HG02763 (cell line): Measurements from ENCODE around the gene LYZL4.

Source experiments
- ATAC-seq: cut with Tn5 transposase; IDR thresholded peaks from one replicate; pipeline ENCODE4 v1.9.1; 2021; ENCODE audit warnings: mild to moderate bottlenecking, moderate library complexity; ENCODE audit not compliant: unreplicated experiment

The LYZL4 gene

GRCh38 chr3:42410370-42411131, at the start of gene LYZL4:
Gene LYZL4, minus strand, starts transcription at chr3:42410610. Its CDS starts 3,359 bp downstream, at chr3:42407251.
- ATAC-seq: no peak

GRCh38 chr3:42459151-42459550, 48.7 kb upstream of the LYZL4 start:
- no peak for ATAC-seq

DNA sequence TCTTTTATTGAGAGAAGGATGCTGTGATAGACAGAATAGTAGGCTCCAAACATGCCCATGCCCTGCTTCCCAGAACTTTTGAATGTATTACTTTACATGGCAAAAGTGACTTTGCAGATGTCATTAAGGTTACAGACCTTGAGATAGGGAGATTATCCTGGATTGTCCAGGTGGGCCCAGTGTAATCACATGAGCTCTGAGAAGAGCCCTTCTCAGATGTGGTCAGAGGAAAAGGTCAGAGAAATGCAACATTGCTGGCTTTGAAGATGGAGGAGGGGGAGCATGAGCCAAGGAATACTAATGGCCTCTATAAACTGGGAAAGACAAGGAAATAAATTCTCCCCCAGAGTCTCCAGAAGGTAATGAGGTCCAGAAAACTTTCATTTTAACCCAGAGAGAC, 45.8 kb upstream of the LYZL4 start:
- ATAC-seq: no peak

DNA sequence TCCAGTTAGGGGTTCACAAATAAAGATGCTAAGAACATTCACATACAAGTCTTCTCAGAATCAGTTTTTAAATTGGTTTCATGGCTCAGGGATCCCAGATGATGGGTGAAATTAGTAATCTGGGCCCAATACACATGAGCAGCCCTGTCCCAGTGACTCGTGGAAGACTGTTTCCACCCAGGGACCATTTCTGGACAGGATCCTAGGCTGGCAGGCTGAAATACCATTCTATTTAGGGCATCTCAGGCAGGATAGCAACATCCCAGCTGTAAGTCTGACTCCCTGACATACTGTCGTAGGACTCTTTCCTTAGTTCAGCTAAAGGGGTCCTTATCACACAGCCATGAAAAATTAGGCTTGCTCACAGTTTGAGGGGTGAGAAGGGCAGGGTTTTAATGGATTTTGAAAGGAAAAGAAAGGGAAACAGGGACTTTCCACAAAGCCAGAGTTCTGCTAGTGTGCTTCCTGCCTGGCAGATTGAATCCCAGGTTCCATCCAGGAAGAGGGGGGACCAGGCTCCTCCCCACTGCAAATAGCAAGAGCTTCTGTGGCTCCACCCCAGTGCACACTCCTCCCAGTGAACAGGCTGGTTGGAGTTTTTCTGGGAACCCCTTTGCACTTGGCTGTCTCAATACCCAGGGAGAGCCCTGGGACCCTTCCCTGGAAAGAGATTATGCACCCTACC, 41.3 kb upstream of the LYZL4 start:
- no peak for ATAC-seq

DNA sequence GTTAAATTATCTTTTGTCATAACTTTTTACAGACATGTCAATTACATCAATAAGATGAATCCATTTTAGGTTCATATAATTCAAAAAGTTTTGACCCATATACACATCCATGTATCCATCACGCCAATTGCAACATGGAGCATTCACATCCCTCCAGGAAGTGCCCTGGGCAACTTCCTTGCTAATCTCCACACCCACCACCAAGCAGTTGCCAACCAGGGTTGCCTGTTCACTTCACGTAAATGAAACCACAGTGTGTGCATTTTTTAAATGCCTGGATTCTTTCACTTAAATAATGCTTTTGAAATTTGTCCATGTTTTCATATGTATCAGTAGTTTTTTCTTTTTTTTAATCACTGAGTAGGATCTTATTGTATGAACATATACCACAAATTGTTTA, 40.7 kb upstream of the LYZL4 start:
- ATAC-seq: no peak

DNA sequence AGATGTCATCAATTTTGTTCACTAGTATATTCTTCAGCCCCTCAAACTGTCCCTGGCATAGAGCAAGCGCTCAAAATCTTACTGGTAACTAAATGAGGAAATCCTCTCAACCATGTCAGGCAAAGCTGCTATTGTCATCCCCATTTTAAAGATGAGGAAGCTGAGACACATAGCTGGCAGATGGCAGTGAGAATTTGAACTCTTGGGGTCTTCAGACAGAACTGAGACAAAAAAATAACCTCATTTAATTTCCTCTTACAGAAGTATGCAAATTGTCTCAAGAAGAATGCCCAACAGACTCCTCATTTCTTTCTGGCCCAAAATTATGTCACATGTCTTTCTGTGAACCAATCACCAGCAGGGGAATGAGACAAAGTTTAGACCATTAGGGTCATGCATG, 40.2 kb upstream of the LYZL4 start:
- ATAC-seq: no peak

- no peak for ATAC-seq
Observed at GRCh38 chr3:42447481-42447880, 37.1 kb upstream of the LYZL4 start.

DNA sequence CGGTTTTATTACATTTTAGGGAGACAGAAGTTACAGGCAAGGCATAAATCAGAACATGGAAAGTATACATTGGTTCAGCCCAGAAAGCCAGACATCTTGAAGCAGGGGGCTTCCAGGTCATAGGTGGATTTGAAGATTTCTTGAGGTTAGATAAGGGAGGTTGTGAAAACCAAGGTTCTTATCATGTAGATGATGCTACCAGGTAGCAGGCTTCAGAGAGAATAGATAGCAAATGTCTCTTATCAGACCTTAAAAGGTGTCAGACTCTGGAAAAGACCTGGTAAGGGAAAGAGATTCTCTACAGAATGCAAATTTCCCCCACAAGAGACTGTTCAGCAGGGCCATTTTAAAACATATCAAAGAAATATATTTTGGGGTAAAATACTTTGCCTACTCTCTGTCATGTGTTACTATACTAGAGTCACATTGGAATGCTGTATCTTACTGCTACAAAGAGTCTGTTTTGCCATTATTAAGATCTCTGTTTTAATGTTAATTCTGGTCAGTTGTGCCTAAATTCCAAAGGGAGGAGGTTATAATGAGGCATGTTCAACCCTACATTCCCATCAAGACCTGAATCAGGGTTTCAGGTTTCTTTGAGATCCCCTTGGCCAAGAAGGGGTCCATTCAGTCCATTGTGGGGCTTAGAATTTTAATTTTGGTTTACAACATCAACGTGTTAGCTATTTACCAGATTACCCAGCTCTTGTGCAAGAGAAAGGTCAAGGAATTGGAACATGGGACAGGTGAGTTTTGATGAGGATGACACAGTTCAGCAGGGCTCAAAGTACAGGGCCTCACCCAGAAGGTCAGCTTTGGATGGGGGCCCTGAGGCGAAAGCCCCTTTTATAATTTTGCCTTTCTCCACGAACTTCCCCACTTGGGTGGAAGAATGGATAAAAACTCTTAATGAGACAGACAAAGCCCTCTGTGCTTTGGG, 36.0 kb upstream of the LYZL4 start:
- no peak for ATAC-seq

GRCh38 chr3:42443819-42444436, 33.5 kb upstream of the LYZL4 start:
- peak; percentile 71 for ATAC-seq

DNA sequence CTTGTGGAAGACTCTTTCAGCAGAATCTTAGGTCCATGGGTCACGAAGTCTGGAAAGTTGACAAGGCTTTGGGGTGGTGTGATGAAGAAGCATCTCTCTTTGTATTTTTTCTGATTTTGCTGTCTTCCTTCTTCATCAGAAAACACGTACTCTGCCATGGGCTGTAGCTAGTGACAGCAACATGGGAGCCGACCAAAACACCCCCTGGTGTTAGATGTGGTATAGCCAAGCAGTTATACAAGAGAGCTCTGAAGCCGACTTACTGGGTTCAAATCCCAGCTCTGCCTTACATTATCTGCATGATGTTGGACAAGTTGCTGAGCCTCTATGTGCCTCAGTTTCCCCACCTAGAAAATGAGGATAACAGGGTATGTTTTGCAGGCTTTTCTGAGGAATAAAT, 32.9 kb upstream of the LYZL4 start:
- no peak for ATAC-seq

GRCh38 chr3:42442640-42443039, 32.2 kb upstream of the LYZL4 start:
- no peak for ATAC-seq

- no peak for ATAC-seq
Observed at GRCh38 chr3:42441791-42442190, 31.4 kb upstream of the LYZL4 start.

DNA sequence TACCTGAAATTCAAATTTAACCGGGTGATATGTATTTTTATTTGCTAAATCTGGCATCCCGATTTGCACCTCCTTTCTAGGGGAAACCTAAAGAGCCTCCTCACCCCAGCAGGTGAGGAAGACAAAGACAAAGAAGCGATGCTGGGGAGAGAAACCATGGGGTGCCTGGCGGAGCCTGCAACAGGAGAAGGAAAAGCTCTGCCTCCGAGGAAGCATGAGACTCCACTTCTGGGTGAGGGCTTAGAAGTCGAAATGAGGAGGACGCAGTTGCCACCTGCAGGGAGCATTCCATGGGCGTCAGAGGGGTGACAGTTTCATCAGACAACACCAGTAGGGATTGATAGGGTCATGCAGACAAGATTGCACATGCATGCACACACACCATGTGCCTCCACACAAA, 30.5 kb upstream of the LYZL4 start:
- no peak for ATAC-seq

DNA sequence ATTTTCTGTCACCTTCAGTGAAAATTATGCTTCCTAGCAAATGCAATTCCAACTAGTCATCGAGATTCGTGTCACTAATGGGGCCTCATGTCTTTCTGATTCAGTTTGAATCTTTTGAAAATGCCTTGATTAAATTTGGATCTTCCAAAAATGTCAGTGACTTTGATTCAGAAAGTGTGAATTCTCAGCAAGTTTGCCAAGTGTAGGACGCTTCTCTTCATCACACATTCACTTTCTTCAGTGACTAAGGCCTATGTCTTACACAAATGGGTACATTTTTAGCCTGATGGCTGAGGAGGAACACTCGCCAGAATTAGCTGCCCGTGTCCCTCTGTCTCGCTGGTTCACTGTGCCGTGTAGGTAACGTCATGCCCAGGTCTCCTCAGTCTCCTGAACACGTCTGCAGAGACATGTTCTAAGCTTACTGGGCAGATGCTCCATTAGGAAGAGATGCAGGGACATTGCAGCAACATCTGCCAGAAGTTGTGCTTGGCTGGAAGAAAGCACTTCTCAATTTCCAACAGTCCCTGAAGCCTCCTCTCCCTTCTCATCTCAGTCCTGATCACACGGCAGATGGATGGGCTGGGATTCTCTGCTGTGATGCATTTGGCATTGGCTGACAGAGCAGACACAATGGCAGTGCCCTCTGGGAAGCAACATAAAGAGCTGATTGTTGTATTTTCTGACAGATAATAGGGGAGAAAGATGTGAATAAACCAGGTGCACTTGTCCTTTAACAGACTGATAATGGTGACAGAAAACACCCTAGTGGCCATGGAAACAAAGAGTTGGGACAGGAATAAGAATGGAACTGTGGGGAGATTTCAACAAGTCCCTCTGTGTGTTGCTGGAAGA, 29.1 kb upstream of the LYZL4 start:
- ATAC-seq: no peak

DNA sequence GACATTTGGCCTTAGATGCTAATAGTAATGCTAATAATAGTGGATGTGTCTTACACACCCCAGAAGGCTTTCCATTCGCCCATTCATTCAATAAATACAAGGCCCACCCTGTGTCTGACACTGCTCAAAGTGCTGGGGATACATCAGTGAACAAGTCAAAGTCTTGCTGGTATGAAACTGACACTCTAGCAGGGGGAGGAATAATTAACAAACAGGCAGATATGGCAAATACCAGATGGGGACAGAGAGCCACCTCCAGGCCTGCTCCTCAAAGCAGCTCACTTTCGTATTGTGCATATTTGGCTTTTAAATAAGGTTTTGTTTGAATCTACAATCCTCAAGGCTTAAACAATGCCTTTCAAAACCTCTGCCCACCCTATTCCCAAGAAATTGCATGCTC, 28.3 kb upstream of the LYZL4 start:
- ATAC-seq: no peak

DNA sequence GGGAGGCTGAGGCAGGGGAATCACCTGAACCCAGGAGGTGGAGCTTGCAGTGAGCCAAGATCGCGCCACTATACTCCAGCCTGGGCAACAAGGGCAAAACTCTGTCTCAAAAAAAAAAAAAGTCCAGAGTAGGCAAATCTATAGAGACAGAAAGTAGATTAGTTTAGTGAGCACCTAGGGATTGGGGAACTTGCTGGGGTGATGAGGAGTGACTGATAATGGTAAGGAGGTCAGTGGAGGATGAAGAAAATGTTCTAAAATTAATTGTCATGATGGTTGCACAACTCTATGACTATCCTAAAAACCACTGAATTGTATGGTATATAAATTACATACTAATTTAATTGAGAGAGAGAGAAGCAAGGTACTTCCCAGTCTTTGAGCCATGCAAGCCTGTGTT, 27.8 kb upstream of the LYZL4 start:
- ATAC-seq: no peak

GRCh38 chr3:42434777-42435380, 24.5 kb upstream of the LYZL4 start:
- ATAC-seq: no peak

- ATAC-seq: no peak
Observed at GRCh38 chr3:42432485-42432884, 22.1 kb upstream of the LYZL4 start.

GRCh38 chr3:42430781-42431532, 20.5 kb upstream of the LYZL4 start:
- ATAC-seq: no peak
